A549 (cell line): Measurements from ENCODE around the gene ZNRF4. TPM values are rescaled to one million over a fixed set of nuclear protein-coding genes. Genes with fewer than 3 reads are reported as not detected.

Experiments used
- ATAC-seq, 2 experiments: fragments of 200-7000 bp in 1 of 2; fragments of >200 bp in 1 of 2; cut with Nextera tagmentation in 1 of 2; cut with Tn5 transposase in 1 of 2; 3 replicates each; pipeline versions ENCODE4 v1.8.0 to v1.9.1; 2018 to 2020; ENCODE audit warnings: mild to moderate bottlenecking in 1 of 2, moderate library complexity in 1 of 2
- CTCF ChIA-PET: fragments of 300-600 bp; sonication (Branson Sonifier 250); formaldehyde crosslinking; extraction: SDS; loops from one replicate; lab custom pipeline; 2021; ENCODE audit warnings: antibody characterized with exemption, inconsistent platforms; lab: Yijun Ruan, JAX
- POLR2A ChIA-PET: fragments of 350-600 bp; formaldehyde crosslinking; extraction: SDS; loops from one replicate; lab custom pipeline; 2021; ENCODE audit warnings: antibody characterized with exemption, inconsistent platforms; lab: Yijun Ruan, JAX
- DNase-seq, 2 experiments: peaks; one replicate each; pipeline versions ENCODE4 v3.0.0 to v3.0.0-alpha.2; 2011 to 2016; ENCODE audit warnings: low read depth in 1 of 2, low spot score in 1 of 2
- FAIRE-seq: peaks from 2 replicates; lab custom pipeline; 2011; peaks lifted over from hg19 to GRCh38; lab: Jason Lieb, UNC
- H3K27ac ChIP-seq, 2 experiments: fragments of >200 bp; sonication (Bioruptor Twin); formaldehyde crosslinking; 3 replicates each; pipeline ENCODE4 v1.5.1; 2016 to 2017
- H3K4me1 ChIP-seq: fragments of >200 bp; sonication (Bioruptor Twin); formaldehyde crosslinking; 3 replicates; pipeline ENCODE4 v1.6.1; 2016
- H3K4me2 ChIP-seq: fragments of >200 bp; sonication (Bioruptor Twin); formaldehyde crosslinking; 3 replicates; pipeline ENCODE4 v1.6.1; 2016
- H3K4me3 ChIP-seq: fragments of >200 bp; sonication (Bioruptor Twin); formaldehyde crosslinking; 3 replicates; pipeline ENCODE4 v1.5.1; 2016
- H3K9me3 ChIP-seq: fragments of >200 bp; sonication (Bioruptor Twin); formaldehyde crosslinking; 3 replicates; pipeline ENCODE4 v1.6.1; 2016
- BHLHE40 ChIP-seq: IDR thresholded peaks from 2 replicates; pipeline ENCODE4 v1.6.1; 2012; ENCODE audit warnings: low read depth, low read length, inconsistent platforms
- CEBPB ChIP-seq, 2 experiments: fragments of >200 bp in 1 of 2; sonication (Bioruptor Twin) in 1 of 2; formaldehyde crosslinking in 1 of 2; IDR thresholded peaks; 2 replicates each; pipeline ENCODE4 v1.6.1; 2012 to 2016
- EHF ChIP-seq: fragments of 250-450 bp; sonication (Bioruptor Pico); IDR thresholded peaks from 2 replicates; pipeline ENCODE4 v1.5.0; 2020; ENCODE audit warnings: mild to moderate bottlenecking
- EP300 ChIP-seq, 2 experiments: fragments of >200 bp; sonication (Bioruptor Twin); formaldehyde crosslinking; IDR thresholded peaks; 2 replicates in 1 of 2; 3 replicates in 1 of 2; pipeline ENCODE4 v1.6.1; 2016 to 2017
- FOSB ChIP-seq: fragments of 250-450 bp; sonication (Bioruptor Pico); IDR thresholded peaks from 2 replicates; pipeline ENCODE4 v1.5.0; 2020; ENCODE audit warnings: mild to moderate bottlenecking, moderate library complexity
- FOSL2 ChIP-seq, 2 experiments: fragments of 450-650 bp in 1 of 2; fragments of >200 bp in 1 of 2; sonication (Bioruptor Twin) in 1 of 2; formaldehyde crosslinking; IDR thresholded peaks; 2 replicates each; pipeline versions ENCODE4 v1.5.0 to v1.6.1; 2016 to 2020; ENCODE audit warnings: mild to moderate bottlenecking in 1 of 2, moderate library complexity in 1 of 2
- JUN ChIP-seq, 2 experiments: fragments of >200 bp; sonication (Bioruptor Twin); formaldehyde crosslinking; IDR thresholded peaks; 2 replicates in 1 of 2; 3 replicates in 1 of 2; pipeline ENCODE4 v1.6.1; 2016 to 2017
- MYC ChIP-seq: IDR thresholded peaks from 2 replicates; pipeline ENCODE4 v1.6.1; 2012; ENCODE audit warnings: mild to moderate bottlenecking, inconsistent platforms, low read length, improper control_type of control experiment, borderline replicate concordance
- NPAS2 ChIP-seq: fragments of 250-450 bp; sonication (Bioruptor Pico); IDR thresholded peaks from 2 replicates; pipeline ENCODE4 v1.8.0; 2022; ENCODE audit warnings: mild to moderate bottlenecking, moderate library complexity, borderline replicate concordance
- NR3C1 ChIP-seq: fragments of >200 bp; sonication (Bioruptor Twin); formaldehyde crosslinking; IDR thresholded peaks from 3 replicates; pipeline ENCODE4 v1.6.1; 2017
- POLR2A ChIP-seq: IDR thresholded peaks from 2 replicates; pipeline ENCODE4 v1.6.1; 2012; ENCODE audit warnings: mild to moderate bottlenecking, low read length
- RARB ChIP-seq: fragments of 250-450 bp; sonication (Bioruptor Pico); IDR thresholded peaks from 2 replicates; pipeline ENCODE4 v1.8.0; 2021; ENCODE audit warnings: mild to moderate bottlenecking, moderate library complexity
- SMC3 ChIP-seq: fragments of >200 bp; sonication (Bioruptor Twin); formaldehyde crosslinking; IDR thresholded peaks from 3 replicates; pipeline ENCODE4 v1.6.1; 2018; ENCODE audit warnings: inconsistent platforms
- SREBF2 ChIP-seq: fragments of 450-650 bp; IDR thresholded peaks from 2 replicates; pipeline ENCODE4 v1.6.1; 2014; ENCODE audit warnings: mild to moderate bottlenecking, moderate library complexity
- TP53 ChIP-seq: fragments of 250-450 bp; sonication (Bioruptor Pico); IDR thresholded peaks from 2 replicates; pipeline ENCODE4 v1.5.0; 2021; ENCODE audit warnings: mild to moderate bottlenecking, moderate library complexity
- ZC3H11A ChIP-seq: fragments of 450-650 bp; IDR thresholded peaks from 2 replicates; pipeline ENCODE4 v1.6.1; 2014; ENCODE audit warnings: antibody characterized with exemption, mild to moderate bottlenecking
- WGBS: methylation state at CpG from one replicate; pipeline ENCODE4 v1.1.6; 2017; ENCODE audit errors: missing lambda C conversion rate; 5-methylcytosine and 5-hydroxymethylcytosine counted together
- polyA plus RNA-seq, 4 experiments: library from polyadenylated mRNA; depleted of rRNA in 3 of 4; stranded (reverse); fragments of >200 nt; fragmentation: RNase III in 1 of 4; extraction: RNeasy Plus Mini Kit Qiagen cat#74134 plus additional on column Dnase treatment in 1 of 4; gene quantifications; 2 replicates in 3 of 4; 3 replicates in 1 of 4; pipeline ENCODE4 v1.2.3, GENCODE V29; 2011 to 2017
- TF ChIP-seq, protein P1 (sequence below): fragments of >200 bp; sonication (Bioruptor Twin); formaldehyde crosslinking; IDR thresholded peaks from 2 replicates; pipeline ENCODE4 v1.6.1; 2016
- TF ChIP-seq, protein P2 (sequence below): IDR thresholded peaks from 2 replicates; pipeline ENCODE4 v1.6.1; 2012; ENCODE audit warnings: low read depth, borderline replicate concordance
- TF ChIP-seq, protein P3 (sequence below): fragments of 200-600 bp; sonication (generic); IDR thresholded peaks from 2 replicates; pipeline ENCODE4 v1.6.1; 2016; ENCODE audit warnings: antibody characterized with exemption, mild to moderate bottlenecking, moderate library complexity
- TF ChIP-seq, protein P4 (sequence below): fragments of 450-650 bp; IDR thresholded peaks from 2 replicates; pipeline ENCODE4 v1.6.1; 2014; ENCODE audit warnings: antibody characterized with exemption

ZNRF4 gene
- polyA plus RNA-seq, 2 of the 4 experiments (the other 2 are of a cell fraction), result not detected

DNA sequence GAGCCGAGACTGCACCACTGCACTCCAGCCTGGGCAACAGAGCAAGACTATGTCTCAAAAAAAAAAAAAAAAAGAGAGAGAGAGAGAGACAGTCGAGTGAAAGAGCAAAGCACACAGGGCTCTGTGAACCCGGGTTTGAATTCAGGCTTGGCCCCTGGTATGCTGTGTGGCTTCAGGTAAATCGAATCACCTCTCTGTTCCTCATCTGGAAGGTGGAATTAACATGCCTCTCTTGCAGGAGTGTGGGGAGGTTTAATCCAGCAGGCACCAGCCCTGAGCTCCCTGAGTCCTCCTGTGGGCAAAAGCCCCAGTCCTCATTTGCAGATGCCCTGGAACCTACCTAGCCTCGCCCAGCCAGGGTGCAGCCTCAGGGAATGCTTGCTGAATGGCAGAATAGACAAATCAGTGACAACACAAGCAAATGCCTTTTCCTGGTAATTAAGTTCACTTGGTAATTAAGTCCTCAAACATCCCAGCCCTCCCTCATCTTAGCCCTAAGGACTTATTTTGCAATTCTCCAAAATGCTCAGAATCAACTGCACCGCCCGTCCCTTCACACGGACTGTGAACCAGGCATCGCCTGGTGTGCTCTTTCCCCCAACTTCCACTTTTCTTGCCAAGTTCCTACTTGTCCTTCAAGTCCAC is 4.6 kb upstream of the ZNRF4 start:
- FAIRE-seq (no peak), DNase-seq (no peak), ATAC-seq (0 out of 6 replicates have a peak, but pooled peaks of 1 of the 2 experiments have one; percentile 17)
- Histone ChIP-seq H3K9me3 (no peaks in the 10 kb centered on the region), H3K4me1 (no peaks in the 10 kb centered on the region), H3K4me2 (no peak overlapping the region), H3K27ac (no peak overlapping the region), H3K4me3 (no peak overlapping the region)
- TF ChIP-seq NR3C1, result no peak
- TF ChIP-seq CEBPB (IDR thresholded peaks at IDR 0.05), result no peak
- TF ChIP-seq BHLHE40, result no peak
- TF ChIP-seq, protein P1, sequence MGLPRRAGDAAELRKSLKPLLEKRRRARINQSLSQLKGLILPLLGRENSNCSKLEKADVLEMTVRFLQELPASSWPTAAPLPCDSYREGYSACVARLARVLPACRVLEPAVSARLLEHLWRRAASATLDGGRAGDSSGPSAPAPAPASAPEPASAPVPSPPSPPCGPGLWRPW, result no peak
- TF ChIP-seq TP53 (CRISPR knock-in tag), result no peak
- TF ChIP-seq FOSB (CRISPR knock-in tag), result no peak
- no peak for TF ChIP-seq POLR2A
- TF ChIP-seq, protein P2, sequence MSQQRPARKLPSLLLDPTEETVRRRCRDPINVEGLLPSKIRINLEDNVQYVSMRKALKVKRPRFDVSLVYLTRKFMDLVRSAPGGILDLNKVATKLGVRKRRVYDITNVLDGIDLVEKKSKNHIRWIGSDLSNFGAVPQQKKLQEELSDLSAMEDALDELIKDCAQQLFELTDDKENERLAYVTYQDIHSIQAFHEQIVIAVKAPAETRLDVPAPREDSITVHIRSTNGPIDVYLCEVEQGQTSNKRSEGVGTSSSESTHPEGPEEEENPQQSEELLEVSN, result no peak
- WGBS, result 27% methylated on average over 9 of the region's 9 CpGs
- POLR2A ChIA-PET, result no interaction called here
- CTCF ChIA-PET, result no interaction called here

DNA sequence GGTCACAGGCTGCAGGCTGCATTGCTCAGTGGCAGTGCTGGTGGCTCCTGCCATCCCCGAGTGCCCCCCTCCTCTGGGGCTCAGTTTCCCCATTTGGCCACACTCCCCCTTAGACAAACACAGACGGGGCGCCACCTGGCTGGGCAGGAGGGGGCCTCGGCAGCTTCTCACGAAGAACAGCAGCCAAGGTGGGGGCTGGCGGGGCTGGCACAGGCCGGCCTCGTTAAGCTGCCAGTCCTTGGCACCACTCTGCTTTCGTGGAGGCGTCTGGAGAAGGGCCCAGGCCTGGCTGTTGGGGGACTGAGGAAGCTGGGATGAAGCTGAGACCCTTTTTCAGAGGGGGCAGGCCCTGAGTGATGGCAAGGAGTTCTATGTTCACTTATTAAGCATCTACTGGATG is 3.7 kb upstream of the ZNRF4 start:
- no peaks in the 10 kb centered on the region for H3K9me3 ChIP-seq
- ATAC-seq (no peak), FAIRE-seq (no peak), DNase-seq (no peak)
- CTCF ChIA-PET, result no interaction called here
- POLR2A ChIA-PET, result no interaction called here
- TF ChIP-seq EP300 (IDR thresholded peaks at IDR 0.05) (no peak), EHF (no peak), BHLHE40 (no peak), MYC (no peak), RARB (CRISPR knock-in tag) (no peak), SMC3 (no peak)
- TF ChIP-seq, protein P3, sequence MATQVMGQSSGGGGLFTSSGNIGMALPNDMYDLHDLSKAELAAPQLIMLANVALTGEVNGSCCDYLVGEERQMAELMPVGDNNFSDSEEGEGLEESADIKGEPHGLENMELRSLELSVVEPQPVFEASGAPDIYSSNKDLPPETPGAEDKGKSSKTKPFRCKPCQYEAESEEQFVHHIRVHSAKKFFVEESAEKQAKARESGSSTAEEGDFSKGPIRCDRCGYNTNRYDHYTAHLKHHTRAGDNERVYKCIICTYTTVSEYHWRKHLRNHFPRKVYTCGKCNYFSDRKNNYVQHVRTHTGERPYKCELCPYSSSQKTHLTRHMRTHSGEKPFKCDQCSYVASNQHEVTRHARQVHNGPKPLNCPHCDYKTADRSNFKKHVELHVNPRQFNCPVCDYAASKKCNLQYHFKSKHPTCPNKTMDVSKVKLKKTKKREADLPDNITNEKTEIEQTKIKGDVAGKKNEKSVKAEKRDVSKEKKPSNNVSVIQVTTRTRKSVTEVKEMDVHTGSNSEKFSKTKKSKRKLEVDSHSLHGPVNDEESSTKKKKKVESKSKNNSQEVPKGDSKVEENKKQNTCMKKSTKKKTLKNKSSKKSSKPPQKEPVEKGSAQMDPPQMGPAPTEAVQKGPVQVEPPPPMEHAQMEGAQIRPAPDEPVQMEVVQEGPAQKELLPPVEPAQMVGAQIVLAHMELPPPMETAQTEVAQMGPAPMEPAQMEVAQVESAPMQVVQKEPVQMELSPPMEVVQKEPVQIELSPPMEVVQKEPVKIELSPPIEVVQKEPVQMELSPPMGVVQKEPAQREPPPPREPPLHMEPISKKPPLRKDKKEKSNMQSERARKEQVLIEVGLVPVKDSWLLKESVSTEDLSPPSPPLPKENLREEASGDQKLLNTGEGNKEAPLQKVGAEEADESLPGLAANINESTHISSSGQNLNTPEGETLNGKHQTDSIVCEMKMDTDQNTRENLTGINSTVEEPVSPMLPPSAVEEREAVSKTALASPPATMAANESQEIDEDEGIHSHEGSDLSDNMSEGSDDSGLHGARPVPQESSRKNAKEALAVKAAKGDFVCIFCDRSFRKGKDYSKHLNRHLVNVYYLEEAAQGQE, result no peak
- TF ChIP-seq, protein P4, sequence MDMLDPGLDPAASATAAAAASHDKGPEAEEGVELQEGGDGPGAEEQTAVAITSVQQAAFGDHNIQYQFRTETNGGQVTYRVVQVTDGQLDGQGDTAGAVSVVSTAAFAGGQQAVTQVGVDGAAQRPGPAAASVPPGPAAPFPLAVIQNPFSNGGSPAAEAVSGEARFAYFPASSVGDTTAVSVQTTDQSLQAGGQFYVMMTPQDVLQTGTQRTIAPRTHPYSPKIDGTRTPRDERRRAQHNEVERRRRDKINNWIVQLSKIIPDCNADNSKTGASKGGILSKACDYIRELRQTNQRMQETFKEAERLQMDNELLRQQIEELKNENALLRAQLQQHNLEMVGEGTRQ, result no peak
- no peak overlapping the region for H3K4me3 ChIP-seq
- H3K4me1 ChIP-seq, result no peaks in the 10 kb centered on the region
- H3K4me2 ChIP-seq, result no peak overlapping the region
- no peak overlapping the region for H3K27ac ChIP-seq
- WGBS, result no CpG with 5 or more reads among the region's 10 CpGs

DNA sequence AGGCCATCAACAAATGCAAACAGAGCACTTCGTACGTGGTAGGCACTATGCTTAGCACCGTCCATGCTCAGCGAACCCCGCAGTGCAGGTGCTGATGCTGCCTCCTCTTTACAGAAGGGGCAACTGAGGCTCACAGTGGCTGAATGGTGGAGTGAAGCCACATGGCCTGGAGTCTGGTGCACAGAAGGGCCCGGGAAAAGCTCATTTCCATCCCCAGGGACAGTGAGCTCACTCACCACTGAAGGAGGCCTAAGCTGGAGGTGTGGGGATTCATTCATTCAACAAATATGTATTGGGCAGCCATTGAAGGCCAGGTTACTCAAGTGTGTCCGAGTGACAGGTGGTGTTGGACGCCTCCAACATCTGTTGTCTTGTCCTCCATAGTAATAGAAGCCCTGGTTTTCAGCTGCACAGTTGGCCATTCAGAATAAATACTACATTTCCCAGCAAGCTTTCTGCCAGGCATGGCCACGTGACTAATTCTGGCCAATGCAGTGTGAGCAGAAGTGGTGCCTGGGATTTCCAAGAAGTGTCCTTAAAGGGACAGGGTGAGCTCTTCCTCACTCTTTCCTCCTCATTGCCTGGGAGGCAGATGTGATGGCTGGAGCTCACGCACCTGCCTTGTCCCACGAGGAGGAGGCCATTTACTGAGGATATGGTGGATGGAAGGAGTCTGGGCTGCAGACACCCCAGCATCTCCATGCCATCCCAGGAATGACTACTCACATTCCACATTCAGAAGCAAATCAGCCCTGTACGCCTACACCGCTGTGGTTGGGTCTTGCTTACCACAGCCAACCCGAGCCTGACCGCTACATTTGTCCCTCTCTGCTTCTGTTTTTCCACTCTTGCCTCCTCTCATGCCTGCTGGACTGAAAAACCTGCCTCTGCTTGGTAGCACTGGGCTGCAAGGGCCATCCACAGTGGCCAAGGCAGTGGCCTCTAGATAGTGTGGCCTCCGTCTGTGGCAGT is 2.3 kb upstream of the ZNRF4 start:
- Histone ChIP-seq H3K4me2 (no peak overlapping the region), H3K9me3 (no peaks in the 10 kb centered on the region), H3K4me1 (no peaks in the 10 kb centered on the region), H3K4me3 (no peak overlapping the region), H3K27ac (no peak overlapping the region)
- ChIA-PET CTCF (no interaction called here), POLR2A (no interaction called here)
- FAIRE-seq (no peak), DNase-seq (peak; percentile 46 to 66), ATAC-seq (peak; percentile 57 to 86; a peak in 3 of 6 replicates)
- no peak for TF ChIP-seq JUN (IDR thresholded peaks at IDR 0.05)
- no peak for TF ChIP-seq SREBF2
- TF ChIP-seq ZC3H11A, result no peak
- no peak for TF ChIP-seq NPAS2 (CRISPR knock-in tag)
- no peak for TF ChIP-seq FOSL2 (IDR thresholded peaks at IDR 0.05)
- no peak for TF ChIP-seq FOSL2 (CRISPR knock-in tag; IDR thresholded peaks at IDR 0.05)
- TF ChIP-seq, protein P4, result peak; percentile 69
- WGBS, result 68% methylated on average over 11 of the region's 16 CpGs
